Osteocyte (in vitro differentiated cells): ENCODE measurements around the gene TRIM16. TPM values are rescaled to one million over a fixed set of nuclear protein-coding genes. Genes with fewer than 3 reads are reported as not detected.
"Not testable (repeated sequence)": the region's sequence is repeated elsewhere in the genome, so short reads cannot be mapped to it uniquely, and the experiment has no call there.

Experiments used
- DNase-seq: peaks from one replicate; pipeline ENCODE4 v3.0.0; 2021; ENCODE audit warnings: mixed read lengths; ENCODE audit not compliant: unreplicated experiment; ENCODE audit errors: extremely low spot score
- H3K27ac Mint-ChIP-seq: one replicate; pipeline ENCODE4 v1.8.0; 2021; ENCODE audit warnings: mild to moderate bottlenecking, mixed read lengths; ENCODE audit not compliant: unreplicated experiment
- H3K27me3 Mint-ChIP-seq: one replicate; pipeline ENCODE4 v1.8.0; 2021; ENCODE audit warnings: mixed read lengths; ENCODE audit not compliant: unreplicated experiment
- H3K36me3 Mint-ChIP-seq: one replicate; pipeline ENCODE4 v1.8.0; 2021; ENCODE audit warnings: mixed read lengths; ENCODE audit not compliant: unreplicated experiment
- H3K4me1 Mint-ChIP-seq: one replicate; pipeline ENCODE4 v1.8.0; 2021; ENCODE audit warnings: mixed read lengths; ENCODE audit not compliant: unreplicated experiment
- H3K4me3 Mint-ChIP-seq: one replicate; pipeline ENCODE4 v1.8.0; 2021; ENCODE audit warnings: mild to moderate bottlenecking, moderate library complexity, mixed read lengths; ENCODE audit not compliant: unreplicated experiment
- H3K9me3 Mint-ChIP-seq: one replicate; pipeline ENCODE4 v1.8.0; 2021; ENCODE audit warnings: mixed read lengths; ENCODE audit not compliant: unreplicated experiment
- CTCF ChIP-seq: fragments of 200-600 bp; sonication (generic); IDR thresholded peaks from 2 replicates; pipeline ENCODE4 v1.5.0; 2021; ENCODE audit warnings: antibody characterized with exemption, mild to moderate bottlenecking, moderate library complexity
- total RNA-seq: library from RNA; stranded (reverse); gene quantifications from 2 replicates; pipeline ENCODE4 v1.2.1, GENCODE V29; 2021

TRIM16 gene
- total RNA-seq, 1 donor from 2014 or later = 23.5 TPM

- Mint-ChIP-seq H3K27ac (no peak overlapping the region), H3K9me3 (no peaks in the 10 kb centered on the region), H3K4me3 (no peak overlapping the region), H3K36me3 (peaks cover 2% of the 10 kb centered on the region), H3K4me1 (peaks cover 36% of the 10 kb centered on the region), H3K27me3 (no peaks in the 10 kb centered on the region)
- DNase-seq = no peak
- TF ChIP-seq CTCF = no peak
Observed at GRCh38 chr17:15657868-15658267, 26.2 kb downstream of the TRIM16 start.

- no peak for DNase-seq
- Mint-ChIP-seq H3K9me3 (no peaks in the 10 kb centered on the region), H3K36me3 (no peaks in the 10 kb centered on the region), H3K27me3 (no peaks in the 10 kb centered on the region), H3K4me3 (no peak overlapping the region), H3K4me1 (peaks cover 54% of the 10 kb centered on the region), H3K27ac (peak overlapping the region; percentile 28)
- no peak for TF ChIP-seq CTCF
Observed at GRCh38 chr17:15654886-15655561, 29.1 kb downstream of the TRIM16 start.

- not testable (repeated sequence) for H3K4me3 Mint-ChIP-seq, DNase-seq, H3K27me3 Mint-ChIP-seq, H3K36me3 Mint-ChIP-seq, H3K9me3 Mint-ChIP-seq
- H3K27ac Mint-ChIP-seq = peak overlapping the region; percentile 17
- H3K4me1 Mint-ChIP-seq = peaks cover 54% of the 10 kb centered on the region
Observed at GRCh38 chr17:15654401-15654800, 29.7 kb downstream of the TRIM16 start.

- Mint-ChIP-seq H3K27me3 (no peaks in the 10 kb centered on the region), H3K36me3 (no peaks in the 10 kb centered on the region), H3K4me3 (no peak overlapping the region), H3K4me1 (peaks cover 64% of the 10 kb centered on the region), H3K9me3 (no peaks in the 10 kb centered on the region), H3K27ac (peak overlapping the region; percentile 73)
- no peak for DNase-seq
- TF ChIP-seq CTCF = no peak
Observed at GRCh38 chr17:15652960-15653359, 31.2 kb downstream of the TRIM16 start.

GRCh38 chr17:15651583-15652110 is 32.5 kb downstream of the TRIM16 start:
- Mint-ChIP-seq H3K36me3 (no peaks in the 10 kb centered on the region), H3K4me3 (peak overlapping the region; percentile 77), H3K4me1 (peaks cover 69% of the 10 kb centered on the region)

More at GRCh38 chr17:15651583-15652110, 32.5 kb downstream of the TRIM16 start:
- no peak for TF ChIP-seq CTCF
- H3K27ac Mint-ChIP-seq = peak overlapping the region; percentile 97
- DNase-seq = peak; percentile 94
- H3K27me3 Mint-ChIP-seq = no peaks in the 10 kb centered on the region
- no peaks in the 10 kb centered on the region for H3K9me3 Mint-ChIP-seq
